GM12878 (cell line): ENCODE results near the gene CCR7. TPM values are rescaled to one million over a fixed set of nuclear protein-coding genes. Genes with fewer than 3 reads are reported as not detected.

Source experiments
- ATAC-seq: fragments of 200-7000 bp; cut with Tn5 transposase; 3 replicates; pipeline ENCODE4 v1.9.1; 2020; ENCODE audit warnings: mild to moderate bottlenecking, moderate library complexity
- BruUV-seq: library from RNA; stranded (reverse); fragments of 400-500 nt; replicated peaks from 2 replicates; lab custom pipeline; 2021; lab: Mats Ljungman, UMichigan
- CTCF ChIA-PET: fragments of 300-600 bp; sonication (Branson Sonifier 250); formaldehyde crosslinking; extraction: SDS; loops from one replicate; lab custom pipeline; 2021; ENCODE audit warnings: inconsistent platforms; lab: Yijun Ruan, JAX
- POLR2A ChIA-PET: fragments of 350-600 bp; formaldehyde crosslinking; extraction: SDS; loops from one replicate; lab custom pipeline; 2021; ENCODE audit warnings: inconsistent platforms; lab: Charles Lee
- RAD21 ChIA-PET: fragments of 300-600 bp; sonication (Branson Sonifier 250); formaldehyde crosslinking; loops from one replicate; lab custom pipeline; 2023; ENCODE audit warnings: antibody characterized with exemption; ENCODE audit not compliant: unreplicated experiment; lab: Charles Lee
- SMC1A ChIA-PET: fragments of 300-600 bp; sonication (Branson Sonifier 250); formaldehyde crosslinking; loops from one replicate; lab custom pipeline; 2023; ENCODE audit not compliant: unreplicated experiment, uncharacterized antibody; lab: Charles Lee
- DNase-seq: peaks from one replicate; pipeline ENCODE4 v3.0.0-alpha.2; 2011; ENCODE audit warnings: low read depth, low spot score
- FAIRE-seq: peaks from 3 replicates; lab custom pipeline; 2011; peaks lifted over from hg19 to GRCh38; lab: Jason Lieb, UNC
- H2AFZ ChIP-seq: 2 replicates; pipeline ENCODE4 v1.6.0; 2011; ENCODE audit warnings: low read depth, low read length, control low read depth; ENCODE audit not compliant: control insufficient read depth
- H3K27ac ChIP-seq: 2 replicates; pipeline ENCODE4 v1.5.1; 2011; ENCODE audit warnings: control low read depth; ENCODE audit not compliant: control insufficient read depth, insufficient read depth
- H3K27me3 ChIP-seq, 2 experiments: replicated peaks in 1 of 2; 2 replicates each; pipeline versions ENCODE4 v1.6.0 to v1.6.1; 2011; ENCODE audit warnings: low read length in 1 of 2; ENCODE audit not compliant: control insufficient read depth in 2 of 2, insufficient read depth in 2 of 2
- H3K36me3 ChIP-seq, 2 experiments: 2 replicates each; pipeline ENCODE4 v1.5.1; 2011; ENCODE audit warnings: low read length in 1 of 2; ENCODE audit not compliant: control insufficient read depth in 2 of 2, insufficient read depth in 2 of 2
- H3K4me1 ChIP-seq: 2 replicates; pipeline ENCODE4 v1.6.1; 2011; ENCODE audit warnings: mild to moderate bottlenecking, low read length, moderate library complexity, mixed read lengths; ENCODE audit not compliant: control insufficient read depth, insufficient read depth
- H3K4me2 ChIP-seq: 2 replicates; pipeline ENCODE4 v1.6.0; 2011; ENCODE audit warnings: control low read depth; ENCODE audit not compliant: control insufficient read depth, insufficient read depth
- H3K4me3 ChIP-seq: fragments of 200-600 bp; sonication (generic); 2 replicates; pipeline ENCODE4 v1.5.1; 2016
- H3K79me2 ChIP-seq: 2 replicates; pipeline ENCODE4 v1.6.0; 2011; ENCODE audit warnings: low read length; ENCODE audit not compliant: control insufficient read depth, insufficient read depth
- H3K9ac ChIP-seq: 2 replicates; pipeline ENCODE4 v1.8.0; 2011; ENCODE audit warnings: low read length, control low read depth, mixed read lengths; ENCODE audit not compliant: control insufficient read depth, insufficient read depth
- H3K9me3 ChIP-seq: replicated peaks from 3 replicates; pipeline ENCODE4 v1.5.1; 2011; ENCODE audit warnings: mild to moderate bottlenecking, low read length; ENCODE audit not compliant: control insufficient read depth, insufficient read depth
- H4K20me1 ChIP-seq: 2 replicates; pipeline ENCODE4 v1.6.0; 2011; ENCODE audit not compliant: control insufficient read depth, insufficient read depth
- ASH2L ChIP-seq: fragments of 300-600, 200-600 bp; sonication (generic); IDR thresholded peaks from 2 replicates; pipeline ENCODE4 v1.6.1; 2017; ENCODE audit warnings: low read depth, mild to moderate bottlenecking, borderline replicate concordance
- FOS ChIP-seq: IDR thresholded peaks from 3 replicates; pipeline ENCODE4 v1.6.1; 2011; ENCODE audit warnings: borderline replicate concordance; ENCODE audit not compliant: insufficient read length; ENCODE audit errors: extremely low read depth
- IKZF1 ChIP-seq: fragments of 450-650 bp; conservative IDR thresholded peaks from 2 replicates; pipeline ENCODE4 v1.6.1; 2017; ENCODE audit warnings: antibody characterized with exemption, mild to moderate bottlenecking
- JUNB ChIP-seq: IDR thresholded peaks from 2 replicates; pipeline ENCODE4 v1.6.1; 2016; ENCODE audit warnings: antibody characterized with exemption, mild to moderate bottlenecking
- MTA3 ChIP-seq: IDR thresholded peaks from 2 replicates; pipeline ENCODE4 v1.6.1; 2012; ENCODE audit warnings: low read length, inconsistent platforms, borderline replicate concordance
- NR2C1 ChIP-seq: fragments of 450-650 bp; IDR thresholded peaks from 2 replicates; pipeline ENCODE4 v1.6.1; 2017; ENCODE audit warnings: antibody characterized with exemption, mild to moderate bottlenecking, moderate library complexity
- TAF1 ChIP-seq: IDR thresholded peaks from 2 replicates; pipeline ENCODE4 v1.6.1; 2011; ENCODE audit warnings: mild to moderate bottlenecking, low read depth, low read length, borderline replicate concordance
- WGBS: methylation state at CpG from one replicate; pipeline ENCODE4 v1.1.6; 2016; ENCODE audit warnings: low lambda C conversion rate; ENCODE audit not compliant: insufficient replicate concordance, insufficient coverage; ENCODE audit errors: missing lambda C conversion rate; 5-methylcytosine and 5-hydroxymethylcytosine counted together
- in situ Hi-C: fragments of 300-500 bp; cut with MboI; formaldehyde crosslinking; loops from 9 replicates; pipeline ENCODE4 v1.14.3; 2018; ENCODE audit warnings: mixed read lengths
- intact Hi-C: fragments of 100-400 bp; cut with micrococcal nuclease; formaldehyde crosslinking; loops from one replicate; pipeline ENCODE4 v1.14.2; 2022; ENCODE audit not compliant: unreplicated experiment
- polyA plus RNA-seq, 11 experiments: library from polyadenylated mRNA; depleted of rRNA in 4 of 11; unstranded in 6 of 11; stranded (reverse) in 5 of 11; fragments of >200 nt; fragmentation: Nextera tagmentation in 4 of 11; fragmentation: Illumina TruSeq in 1 of 11; extraction: Ambion mirVana in 4 of 11; extraction: Trizol in 1 of 11; gene quantifications; 1 replicate in 1 of 11; 2 replicates in 10 of 11; pipeline versions ENCODE4 v1.2.1 to v1.2.3, GENCODE V29; 2011 to 2016; ENCODE audit warnings: inconsistent platforms in 2 of 11, missing spikeins in 2 of 11, low read depth in 1 of 11
- total RNA-seq, 4 experiments: library from RNA; depleted of rRNA in 3 of 4; stranded (reverse); fragments of >200 nt in 3 of 4; fragmentation: Illumina TruSeq in 1 of 4; extraction: Trizol in 1 of 4; gene quantifications; 2 replicates each; pipeline versions ENCODE4 v1.2.1 to v1.2.3, GENCODE V29; 2013 to 2021

Gene CCR7
- total and polyA plus RNA-seq, 10 of the 15 experiments (the other 5 are each of a cell fraction or from before 2014, with no cell fraction given): 131 to 1,171 (median 260) TPM

- SMC1A ChIA-PET: interaction anchor here (1.0 to 1.7 kb wide), 4 partner anchors 10 to 47 kb away, joined by 3 to 6 read pairs (median 4); no protein-coding TSS in a partner anchor
- 54% methylated on average over 5 of the region's 5 CpGs for WGBS
- no peaks in the 10 kb centered on the region for H3K79me2 ChIP-seq
- intact Hi-C loops: no loop called here
- TF ChIP-seq IKZF1: no peak
- no peak for TF ChIP-seq JUNB
- no peak for TF ChIP-seq MTA3
- TF ChIP-seq FOS: no peak
- TF ChIP-seq NR2C1: no peak
- no peak for TF ChIP-seq TAF1
- TF ChIP-seq ASH2L: no peak
- TF ChIP-seq, all 136 proteins: peak for 0
- H3K4me1 ChIP-seq: peaks cover 16% of the 10 kb centered on the region
- no peaks in the 10 kb centered on the region for H4K20me1 ChIP-seq
- no peak overlapping the region for H3K4me3 ChIP-seq
- no peaks in the 10 kb centered on the region for H3K27me3 ChIP-seq
- no peak overlapping the region for H3K27ac ChIP-seq
- POLR2A ChIA-PET: interaction anchor here (0.9 kb wide), 1 partner anchor 10 kb away, joined by 3 read pairs; no protein-coding TSS in a partner anchor
- FAIRE-seq: no peak
- no peak for ATAC-seq
- H2AFZ ChIP-seq: no peak overlapping the region
- RAD21 ChIA-PET: interaction anchor here (1.0 to 1.4 kb wide), 2 partner anchors 10 to 74 kb away, joined by 4 to 5 read pairs; no protein-coding TSS in a partner anchor
- H3K4me2 ChIP-seq: no peak overlapping the region
- peaks cover 3% of the 10 kb centered on the region; the same call in 2 of the 3 replicates for H3K9me3 ChIP-seq
- no TSS peak for BruUV-seq
- in situ Hi-C loops: no loop called here
- CTCF ChIA-PET: interaction anchor here (1.3 kb wide), 1 partner anchor 30 kb away, joined by 4 read pairs; no protein-coding TSS in a partner anchor
- DNase-seq: no peak
- no peaks in the 10 kb centered on the region for H3K36me3 ChIP-seq
- no peak overlapping the region for H3K9ac ChIP-seq
These were observed 42.4 kb upstream of the CCR7 start for GRCh38 chr17:40607641-40608040.
